Measurements from ENCODE around the gene EVC. TPM values are rescaled to one million over a fixed set of nuclear protein-coding genes. Genes with fewer than 3 reads are reported as not detected.

EVC gene
- total and polyA plus RNA-seq, 2 of the 4 experiments (the other 2 are of a cell fraction), result 16.8 to 18.9 TPM

DNA sequence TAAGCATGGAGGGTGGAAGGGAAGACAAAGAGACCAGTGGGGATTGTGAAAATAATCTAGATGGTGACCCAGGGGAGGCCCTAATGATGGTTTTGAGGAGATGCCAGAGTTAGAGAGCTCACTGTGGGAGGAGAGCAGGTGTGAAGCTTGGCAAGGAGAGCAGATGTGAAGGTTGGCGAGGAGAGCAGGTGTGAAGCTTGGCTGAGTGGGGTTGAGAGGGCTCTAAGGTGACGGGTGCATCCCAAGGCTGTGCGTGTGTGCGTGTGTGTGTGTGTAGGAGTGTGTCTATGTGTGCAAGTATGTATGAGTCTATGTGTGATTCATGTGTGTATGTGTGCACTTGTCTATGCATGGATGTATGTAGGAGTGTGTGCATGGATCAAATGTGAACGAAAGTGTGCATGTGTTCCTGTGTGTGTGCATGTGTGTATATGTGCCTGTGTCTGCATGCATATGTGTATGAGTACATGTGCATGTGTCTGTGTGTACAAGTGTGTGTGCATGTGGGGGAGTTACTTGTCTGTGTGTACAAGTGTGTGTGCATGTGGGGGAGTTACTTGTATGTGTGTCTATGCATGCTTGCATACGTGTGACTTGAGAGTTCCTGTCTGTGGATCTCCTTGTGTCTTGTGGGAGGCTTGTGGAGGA, 72.0 kb downstream of the EVC start:
- Histone ChIP-seq H3K4me3 (ENCODE audit: insufficient read depth, low read depth, low read length) (no peak overlapping the region), H3K4me2 (ENCODE audit: low read depth, low read length) (no peak overlapping the region), H2BK15ac (ENCODE audit: low read depth, low read length) (no peak overlapping the region), H3K56ac (ENCODE audit: extremely low read depth, insufficient read depth, low read length) (no peak overlapping the region), H2BK20ac (ENCODE audit: low read depth, low read length) (no peak overlapping the region), H4K20me1 (ENCODE audit: insufficient read depth, low read length) (no peaks in the 10 kb centered on the region; the same call in 1 of the 2 replicates), H3K27me3 (ENCODE audit: control insufficient read depth, insufficient read depth, low read length) (no peaks in the 10 kb centered on the region), H3K27ac (ENCODE audit: insufficient read depth, low read length) (no peak overlapping the region), H2BK5ac (ENCODE audit: low read depth, low read length, poor library complexity, severe bottlenecking) (no peak overlapping the region), H3K9me3 (ENCODE audit: control insufficient read depth, insufficient read depth, low read length) (no peaks in the 10 kb centered on the region), H3K9me1 (ENCODE audit: insufficient read depth, low read length) (peaks cover 23% of the 10 kb centered on the region), H3K23ac (ENCODE audit: low read depth, low read length) (no peak overlapping the region), H2AK9ac (replicated peaks; ENCODE audit: low read depth, low read length, poor library complexity) (no peak overlapping the region), H3K36me3 (ENCODE audit: control insufficient read depth, insufficient read depth, low read length) (peaks cover 37% of the 10 kb centered on the region), H2BK120ac (ENCODE audit: low read depth, low read length) (no peak overlapping the region), H3K79me1 (ENCODE audit: low read depth in 1 of 2, low read length in 2 of 2) (peaks cover 19 to 44% of the 10 kb centered on the region in 2 experiments), H3K4ac (ENCODE audit: low read depth, low read length) (no peak overlapping the region), H2AK5ac (ENCODE audit: low read depth, low read length) (no peak overlapping the region), H4K5ac (ENCODE audit: low read depth, low read length) (no peak overlapping the region), H3K18ac (ENCODE audit: low read depth, low read length) (no peak overlapping the region), H4K91ac (ENCODE audit: insufficient read depth, low read depth, low read length) (no peak overlapping the region), H3K4me1 (ENCODE audit: control insufficient read depth, insufficient read depth, low read length) (peaks cover 11% of the 10 kb centered on the region), H4K8ac (ENCODE audit: low read depth in 2 of 2, low read length in 2 of 2) (no peak overlapping the region), H2AFZ (replicated peaks; ENCODE audit: low read length, poor library complexity) (no peak overlapping the region), H3K14ac (replicated peaks; ENCODE audit: low read depth, low read length) (no peak overlapping the region), H3K9ac (ENCODE audit: low read depth, low read length) (no peak overlapping the region)
- CTCF ChIA-PET, result no interaction called here
- no peak for TF ChIP-seq BHLHE40 (IDR thresholded peaks at IDR 0.05; ENCODE audit: low read depth, low read length)
- TF ChIP-seq SMC3 (IDR thresholded peaks at IDR 0.05; ENCODE audit: low read depth, low read length), result no peak
- no peak for TF ChIP-seq MXI1 (IDR thresholded peaks at IDR 0.05; ENCODE audit: borderline replicate concordance, low read depth, low read length)
- no peak for TF ChIP-seq CHD1 (IDR thresholded peaks at IDR 0.05; ENCODE audit: low read depth, low read length)
- TF ChIP-seq MAZ (IDR thresholded peaks at IDR 0.05; ENCODE audit: borderline replicate concordance, low read depth, low read length), result no peak
- no peak for TF ChIP-seq POLR2A (IDR thresholded peaks at IDR 0.05; ENCODE audit: low read depth, low read length)
- TF ChIP-seq CTCF (conservative IDR thresholded peaks at IDR 0.05; ENCODE audit: low read depth, low read length), result no peak
- TF ChIP-seq, protein P1, sequence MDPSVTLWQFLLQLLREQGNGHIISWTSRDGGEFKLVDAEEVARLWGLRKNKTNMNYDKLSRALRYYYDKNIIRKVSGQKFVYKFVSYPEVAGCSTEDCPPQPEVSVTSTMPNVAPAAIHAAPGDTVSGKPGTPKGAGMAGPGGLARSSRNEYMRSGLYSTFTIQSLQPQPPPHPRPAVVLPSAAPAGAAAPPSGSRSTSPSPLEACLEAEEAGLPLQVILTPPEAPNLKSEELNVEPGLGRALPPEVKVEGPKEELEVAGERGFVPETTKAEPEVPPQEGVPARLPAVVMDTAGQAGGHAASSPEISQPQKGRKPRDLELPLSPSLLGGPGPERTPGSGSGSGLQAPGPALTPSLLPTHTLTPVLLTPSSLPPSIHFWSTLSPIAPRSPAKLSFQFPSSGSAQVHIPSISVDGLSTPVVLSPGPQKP (IDR thresholded peaks at IDR 0.05; ENCODE audit: borderline replicate concordance, low read depth, low read length), result no peak
- TF ChIP-seq RAD21 (IDR thresholded peaks at IDR 0.05; ENCODE audit: low read length), result no peak
- no peak for TF ChIP-seq RFX5 (IDR thresholded peaks at IDR 0.05; ENCODE audit: low read depth, low read length)
- no peak for TF ChIP-seq FOS (IDR thresholded peaks at IDR 0.05; ENCODE audit: low read depth, low read length)
- no peak for TF ChIP-seq RCOR1 (IDR thresholded peaks at IDR 0.05; ENCODE audit: insufficient replicate concordance, low read length)
- no peak for TF ChIP-seq NFE2L2 (IDR thresholded peaks at IDR 0.05; ENCODE audit: low read depth, low read length)
- TF ChIP-seq MAFK (IDR thresholded peaks at IDR 0.05; ENCODE audit: low read depth, low read length), result no peak
- no peak for TF ChIP-seq CEBPB (IDR thresholded peaks at IDR 0.05; ENCODE audit: low read depth, low read length)
- no peak for TF ChIP-seq USF2 (IDR thresholded peaks at IDR 0.05; ENCODE audit: low read depth, low read length)
- intact Hi-C loops (cut with micrococcal nuclease) (no loop called here), in situ Hi-C loops (cut with MboI; ENCODE audit: low sequenced_read_pairs) (no loop called here), dilution Hi-C loops (cut with HindIII; ENCODE audit: low sequenced_read_pairs, unreplicated experiment) (no loop called here)
- WGBS, 2 experiments (ENCODE audit: extremely low coverage in 2 of 2, insufficient read length in 1 of 2), result 93% methylated on average over 3 of the region's 6 CpGs; no CpG with 5 or more reads in 1 of the 2 experiments
- POLR2A ChIA-PET (ENCODE audit: unreplicated experiment), result no interaction called here
- BruUV-seq (replicated peaks), result no TSS peak
- ATAC-seq (ENCODE audit: low read depth) (no peak), DNase-seq (no peak)

All from IMR-90 (cell line).